Measurements from ENCODE around the gene ACKR3.

The ACKR3 gene

DNA sequence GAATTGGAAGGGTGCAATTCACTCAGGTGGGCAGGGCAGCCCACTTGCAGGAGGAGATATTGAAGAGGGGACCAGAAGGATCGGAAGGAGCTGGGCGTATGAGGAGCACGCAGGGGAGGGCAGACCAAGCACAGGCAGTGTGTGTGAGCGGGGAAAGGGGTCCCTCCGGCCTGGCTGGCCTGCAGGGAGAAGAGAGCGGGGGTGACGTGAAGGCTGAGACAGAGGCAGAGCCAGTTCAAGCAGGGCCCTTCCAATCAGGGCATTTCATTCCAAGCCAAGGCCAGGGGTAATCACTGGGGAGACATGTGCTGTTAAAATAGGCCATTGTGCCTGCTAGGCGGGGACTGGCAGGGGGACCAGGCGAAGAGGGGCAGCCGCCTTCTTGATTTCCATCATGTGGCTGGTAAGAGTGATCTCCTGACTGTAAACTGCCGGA is 62.2 kb downstream of the ACKR3 start:
- no peak for DNase-seq (ENCODE audit: low read depth)
